ENCODE data around the gene MXRA7.

MXRA7 gene

DNA sequence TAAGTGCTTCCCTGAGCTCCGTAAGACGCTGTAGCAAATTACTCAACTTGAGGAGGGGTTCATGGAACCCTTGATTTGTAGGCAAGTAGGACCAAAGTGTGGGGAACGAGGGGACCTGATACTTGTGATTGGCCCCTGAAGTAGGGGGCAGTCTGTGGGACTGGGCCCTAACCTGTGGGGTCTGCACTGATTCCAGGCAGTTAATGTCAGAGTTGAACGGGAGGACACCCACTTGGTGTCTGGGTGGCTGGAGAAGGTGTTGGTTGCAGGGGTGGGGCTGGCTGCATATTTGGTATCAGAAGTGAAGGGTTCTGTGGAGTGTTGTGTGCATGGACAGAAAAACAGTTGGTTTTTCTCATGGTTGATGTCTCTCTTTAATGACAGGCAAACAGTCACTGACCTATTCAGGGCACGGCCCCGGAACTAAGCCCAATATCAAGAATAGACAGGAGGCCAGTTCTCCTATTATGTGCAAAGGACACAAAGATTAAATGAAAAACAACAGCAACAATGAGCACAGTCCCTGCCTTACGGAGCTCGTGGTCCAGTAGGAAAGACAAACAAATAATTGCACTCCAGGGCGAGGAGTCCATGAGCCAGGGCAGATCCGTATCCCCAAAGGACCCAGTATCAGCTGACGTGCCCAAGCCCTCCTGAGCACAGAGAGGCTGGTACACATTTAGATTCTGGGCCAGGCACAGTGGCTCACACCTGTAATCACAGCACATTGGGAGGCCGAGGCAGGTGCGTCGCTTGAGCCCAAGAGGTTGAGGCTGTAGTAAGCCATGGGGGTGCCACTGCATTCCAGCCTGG lies 19.2 kb downstream of the MXRA7 start:
- H3K27ac ChIP-seq (ENCODE audit: low read depth, low read length): no peak overlapping the region
- H2AFZ ChIP-seq (ENCODE audit: low read length, unreplicated experiment): no peak overlapping the region
- peaks cover 53% of the 10 kb centered on the region for H3K79me2 ChIP-seq (ENCODE audit: control insufficient read depth, insufficient read depth, low read length, unreplicated experiment)
- H3K4me1 ChIP-seq (ENCODE audit: control insufficient read depth, insufficient read depth, low read length, unreplicated experiment): peaks cover 50% of the 10 kb centered on the region
- H3K27me3 ChIP-seq (ENCODE audit: insufficient read depth, low read length): no peaks in the 10 kb centered on the region
- no peak overlapping the region for H3K4me3 ChIP-seq (ENCODE audit: low read depth, low read length)
- H3K36me3 ChIP-seq (ENCODE audit: insufficient read depth, low read length): no peaks in the 10 kb centered on the region

DNA sequence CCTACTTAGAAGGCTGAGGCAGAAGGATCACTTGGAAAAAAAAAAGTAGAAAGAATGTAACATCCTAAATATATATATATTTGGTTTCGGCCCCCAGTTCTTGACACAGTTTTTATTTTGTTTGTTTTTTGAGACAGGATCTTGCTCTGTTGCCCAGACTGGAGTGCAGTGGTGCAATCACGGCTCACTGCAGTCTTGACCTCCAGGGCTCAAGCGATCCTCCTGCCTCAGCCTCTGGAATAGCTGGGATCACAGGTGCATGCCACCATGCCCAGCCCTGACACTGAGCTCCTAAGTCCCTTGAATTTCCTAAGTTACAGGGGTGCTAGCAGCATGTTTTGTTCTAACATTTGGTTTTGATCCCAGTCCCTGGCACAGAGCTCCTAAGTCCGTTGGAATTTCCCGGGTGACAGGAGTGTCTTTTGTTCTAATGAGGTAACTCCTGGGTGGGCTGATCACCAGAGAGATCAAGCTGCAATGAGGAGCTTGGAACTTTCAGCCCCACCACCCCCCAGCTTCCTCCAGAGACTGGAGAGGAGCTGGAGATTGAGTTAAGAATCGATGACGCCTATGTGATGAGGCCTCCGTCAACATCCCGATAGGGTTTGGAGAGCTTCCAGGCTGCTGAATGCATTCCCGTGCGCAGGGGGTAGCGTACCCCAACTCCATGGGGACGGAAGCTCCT lies 20.0 kb downstream of the MXRA7 start:
- no peak overlapping the region for H3K4me3 ChIP-seq (ENCODE audit: low read depth, low read length)
- H3K27ac ChIP-seq (ENCODE audit: low read depth, low read length): no peak overlapping the region
- H2AFZ ChIP-seq (ENCODE audit: low read length, unreplicated experiment): no peak overlapping the region
- no peaks in the 10 kb centered on the region for H3K36me3 ChIP-seq (ENCODE audit: insufficient read depth, low read length)
- peaks cover 47% of the 10 kb centered on the region for H3K4me1 ChIP-seq (ENCODE audit: control insufficient read depth, insufficient read depth, low read length, unreplicated experiment)
- H3K79me2 ChIP-seq (ENCODE audit: control insufficient read depth, insufficient read depth, low read length, unreplicated experiment): peaks cover 45% of the 10 kb centered on the region
- no peaks in the 10 kb centered on the region for H3K27me3 ChIP-seq (ENCODE audit: insufficient read depth, low read length)

DNA sequence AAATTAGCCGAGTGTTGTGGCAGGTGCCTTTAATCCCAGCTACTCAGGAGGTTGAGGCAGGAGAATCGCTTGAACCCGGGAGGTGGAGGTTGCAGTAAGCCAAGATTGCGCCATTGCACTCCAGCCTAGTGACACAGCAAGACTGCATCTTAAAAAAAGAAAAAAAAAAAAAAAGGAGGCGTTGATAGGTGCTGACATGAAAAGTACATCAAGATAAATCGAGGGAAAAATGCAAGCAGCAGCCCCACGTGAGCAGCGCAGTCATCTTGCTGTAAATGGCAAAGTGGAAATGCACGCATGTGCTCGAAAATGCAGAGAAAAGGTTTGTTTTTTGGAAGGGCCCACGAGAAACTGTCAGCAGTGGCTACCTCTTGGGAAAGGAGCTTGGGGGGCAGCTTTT lies 20.9 kb downstream of the MXRA7 start:
- Histone ChIP-seq H3K79me2 (ENCODE audit: control insufficient read depth, insufficient read depth, low read length, unreplicated experiment) (peaks cover 37% of the 10 kb centered on the region), H3K4me1 (ENCODE audit: control insufficient read depth, insufficient read depth, low read length, unreplicated experiment) (peaks cover 42% of the 10 kb centered on the region), H3K4me3 (ENCODE audit: low read depth, low read length) (no peak overlapping the region), H3K36me3 (ENCODE audit: insufficient read depth, low read length) (no peaks in the 10 kb centered on the region), H2AFZ (ENCODE audit: low read length, unreplicated experiment) (no peak overlapping the region), H3K27me3 (ENCODE audit: insufficient read depth, low read length) (no peaks in the 10 kb centered on the region), H3K27ac (ENCODE audit: low read depth, low read length) (peak overlapping the region; percentile 90; the same call in 1 of the 2 replicates)

DNA sequence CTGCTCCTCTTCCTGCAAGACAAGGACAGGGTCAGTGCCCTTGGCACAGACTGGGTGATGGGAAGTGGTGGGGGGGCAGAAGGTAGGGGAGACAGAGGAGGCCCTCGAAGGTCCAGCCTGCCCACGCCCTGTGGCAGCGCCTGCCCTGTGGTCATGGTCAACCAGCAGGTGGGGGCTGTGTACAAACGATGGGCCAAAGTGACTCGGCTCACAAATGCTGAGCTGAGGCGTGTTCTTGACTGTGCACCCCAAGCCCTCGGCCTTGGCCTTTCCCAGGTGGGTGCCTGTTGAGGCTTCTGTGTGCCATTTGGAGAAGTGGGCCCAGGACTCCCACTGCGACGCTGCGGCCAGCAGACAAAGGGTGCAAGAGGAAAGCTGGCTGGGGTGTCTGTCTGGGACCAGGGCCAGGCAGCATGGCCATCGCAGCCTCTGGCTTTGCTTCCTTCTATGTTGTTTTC lies 22.6 kb downstream of the MXRA7 start:
- peak overlapping the region; percentile 90 for H3K27ac ChIP-seq (ENCODE audit: low read depth, low read length)
- H2AFZ ChIP-seq (ENCODE audit: low read length, unreplicated experiment): no peak overlapping the region
- H3K27me3 ChIP-seq (ENCODE audit: insufficient read depth, low read length): no peaks in the 10 kb centered on the region
- H3K4me1 ChIP-seq (ENCODE audit: control insufficient read depth, insufficient read depth, low read length, unreplicated experiment): peaks cover 34% of the 10 kb centered on the region
- peaks cover 29% of the 10 kb centered on the region for H3K79me2 ChIP-seq (ENCODE audit: control insufficient read depth, insufficient read depth, low read length, unreplicated experiment)
- peak overlapping the region; percentile 8; the same call in 1 of the 2 replicates for H3K4me3 ChIP-seq (ENCODE audit: low read depth, low read length)
- H3K36me3 ChIP-seq (ENCODE audit: insufficient read depth, low read length): 0 out of 2 replicates have a peak, but pooled peaks cover 4% of the 10 kb centered on the region

DNA sequence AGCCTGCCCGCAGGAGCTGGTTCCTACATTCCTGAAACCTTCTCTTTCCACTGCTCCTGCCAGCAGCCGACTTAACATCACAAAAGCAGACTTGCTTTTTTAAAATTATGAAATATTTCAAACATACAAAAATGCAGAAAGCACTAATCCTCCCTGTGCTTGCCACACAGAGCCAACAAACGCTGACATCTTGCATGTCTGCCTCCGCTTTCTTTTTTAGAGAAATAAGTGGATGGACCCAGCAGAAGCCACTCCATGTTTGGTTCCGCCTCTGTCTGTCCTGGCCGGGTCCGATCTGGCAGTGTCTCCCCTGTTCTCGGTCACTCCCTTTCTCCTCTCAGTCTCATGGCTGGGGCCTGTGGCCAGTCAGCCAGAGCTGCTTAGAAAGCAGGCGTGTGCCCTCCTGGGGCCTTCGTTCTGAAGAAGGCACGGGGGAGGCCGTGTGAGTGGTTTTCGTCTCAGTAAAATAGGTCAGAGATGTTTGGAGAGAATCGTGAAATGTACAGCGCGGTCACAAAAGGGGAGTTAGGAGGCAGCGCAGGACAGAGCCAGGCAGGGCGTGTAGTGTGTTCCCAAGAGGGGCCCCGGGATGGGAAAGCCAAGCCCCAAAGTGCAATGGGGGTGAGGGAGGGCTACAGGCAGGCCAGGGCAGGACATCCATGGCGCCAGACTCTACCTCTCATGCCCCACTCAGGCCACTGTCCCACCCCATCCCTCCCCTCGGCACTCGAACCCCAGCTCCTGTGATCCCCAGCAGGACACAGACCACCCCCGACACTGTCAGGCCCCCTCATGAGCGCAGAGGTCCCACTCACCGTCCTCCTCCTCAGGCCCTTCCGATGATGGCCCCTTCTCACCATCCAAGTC lies 23.2 kb downstream of the MXRA7 start:
- Histone ChIP-seq H3K36me3 (ENCODE audit: insufficient read depth, low read length) (0 out of 2 replicates have a peak, but pooled peaks cover 4% of the 10 kb centered on the region), H3K4me3 (ENCODE audit: low read depth, low read length) (no peak overlapping the region), H2AFZ (ENCODE audit: low read length, unreplicated experiment) (no peak overlapping the region), H3K27me3 (ENCODE audit: insufficient read depth, low read length) (no peaks in the 10 kb centered on the region), H3K4me1 (ENCODE audit: control insufficient read depth, insufficient read depth, low read length, unreplicated experiment) (peaks cover 35% of the 10 kb centered on the region), H3K79me2 (ENCODE audit: control insufficient read depth, insufficient read depth, low read length, unreplicated experiment) (peaks cover 26% of the 10 kb centered on the region), H3K27ac (ENCODE audit: low read depth, low read length) (peak overlapping the region; percentile 90)

DNA sequence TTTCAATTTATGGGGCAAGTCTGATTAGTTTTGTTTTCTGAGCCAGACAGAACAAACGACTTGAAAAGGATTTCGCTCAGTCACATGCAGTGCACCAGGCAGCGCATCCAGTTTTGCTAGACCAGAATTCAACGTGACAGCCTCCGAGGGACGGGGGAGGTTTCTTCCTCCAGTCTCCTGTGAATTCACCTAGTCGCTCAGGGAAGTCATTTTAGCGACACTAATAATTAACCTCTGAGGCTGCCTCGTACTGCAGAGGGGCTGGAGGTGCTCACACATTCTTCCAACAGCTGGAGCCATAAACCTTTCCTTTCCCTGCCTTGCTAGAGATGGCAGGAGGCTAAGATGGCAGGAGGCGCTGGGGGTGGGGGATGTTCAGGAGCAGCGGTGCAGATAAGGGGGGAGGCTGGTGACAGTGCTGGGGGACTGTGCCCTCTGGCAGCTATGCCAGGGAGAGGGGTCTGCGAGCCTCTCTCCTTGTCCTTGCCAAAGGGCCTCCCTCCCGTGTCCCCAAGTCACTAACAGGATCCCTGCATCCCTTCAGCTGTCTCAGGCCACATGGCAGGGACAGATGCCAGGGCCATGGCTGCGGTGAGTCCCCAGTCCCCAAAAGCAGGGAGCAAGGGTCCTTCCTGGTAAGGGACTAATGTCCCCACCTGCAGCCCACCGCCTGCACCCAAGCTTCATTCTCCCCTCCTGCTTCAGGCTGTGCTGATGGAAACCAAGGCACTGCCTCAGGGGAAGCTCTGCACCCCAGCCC lies 24.0 kb downstream of the MXRA7 start:
- Histone ChIP-seq H2AFZ (ENCODE audit: low read length, unreplicated experiment) (no peak overlapping the region), H3K79me2 (ENCODE audit: control insufficient read depth, insufficient read depth, low read length, unreplicated experiment) (peaks cover 19% of the 10 kb centered on the region), H3K4me1 (ENCODE audit: control insufficient read depth, insufficient read depth, low read length, unreplicated experiment) (peaks cover 43% of the 10 kb centered on the region), H3K36me3 (ENCODE audit: insufficient read depth, low read length) (0 out of 2 replicates have a peak, but pooled peaks cover 4% of the 10 kb centered on the region), H3K4me3 (ENCODE audit: low read depth, low read length) (no peak overlapping the region), H3K27ac (ENCODE audit: low read depth, low read length) (no peak overlapping the region; the same call in 1 of the 2 replicates), H3K27me3 (ENCODE audit: insufficient read depth, low read length) (no peaks in the 10 kb centered on the region)

DNA sequence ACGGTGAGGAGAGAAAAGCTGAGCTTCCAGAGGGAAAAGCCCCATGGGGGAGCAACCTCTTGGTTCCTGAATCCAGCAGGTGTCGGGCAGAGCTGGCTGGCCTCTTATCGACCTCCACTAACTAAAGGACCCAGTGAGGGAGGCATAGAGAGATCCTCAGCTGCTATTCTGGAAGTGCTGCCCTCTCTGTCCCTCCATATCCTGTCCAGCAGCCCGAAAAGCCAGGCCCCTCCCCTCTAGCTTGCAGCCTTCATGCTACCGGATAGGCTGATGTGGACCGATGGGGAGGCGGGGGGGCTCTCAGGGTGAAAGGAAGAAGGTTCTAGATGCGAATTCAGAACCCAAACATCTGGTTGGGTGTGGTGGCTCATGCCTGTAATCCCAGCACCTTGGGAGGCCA lies 24.9 kb downstream of the MXRA7 start:
- H3K4me1 ChIP-seq (ENCODE audit: control insufficient read depth, insufficient read depth, low read length, unreplicated experiment): peaks cover 47% of the 10 kb centered on the region
- peaks cover 11% of the 10 kb centered on the region for H3K79me2 ChIP-seq (ENCODE audit: control insufficient read depth, insufficient read depth, low read length, unreplicated experiment)
- H3K36me3 ChIP-seq (ENCODE audit: insufficient read depth, low read length): 0 out of 2 replicates have a peak, but pooled peaks cover 4% of the 10 kb centered on the region
- no peak overlapping the region for H3K4me3 ChIP-seq (ENCODE audit: low read depth, low read length)
- no peak overlapping the region for H3K27ac ChIP-seq (ENCODE audit: low read depth, low read length)
- H3K27me3 ChIP-seq (ENCODE audit: insufficient read depth, low read length): no peaks in the 10 kb centered on the region
- H2AFZ ChIP-seq (ENCODE audit: low read length, unreplicated experiment): no peak overlapping the region

DNA sequence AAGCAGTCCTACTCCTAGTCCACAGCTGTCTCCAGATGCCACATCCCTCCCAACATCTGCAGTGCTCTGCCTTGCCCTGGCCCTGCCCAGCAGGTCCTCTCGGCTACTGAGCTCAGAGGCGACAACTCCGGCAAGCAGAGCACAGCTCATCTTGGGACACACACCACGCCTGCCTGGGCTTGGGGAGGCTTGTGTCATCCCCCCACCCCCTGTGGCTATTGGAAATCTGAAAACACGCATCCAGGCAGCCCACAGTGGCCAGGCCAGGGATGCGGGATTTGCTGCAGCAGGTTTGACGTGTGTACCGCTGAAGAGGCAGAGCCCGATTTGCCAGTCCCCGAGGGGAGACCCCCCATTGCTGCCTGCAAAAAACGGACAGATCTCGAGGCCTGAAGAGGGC lies 25.4 kb downstream of the MXRA7 start:
- H3K36me3 ChIP-seq (ENCODE audit: insufficient read depth, low read length): 0 out of 2 replicates have a peak, but pooled peaks cover 4% of the 10 kb centered on the region
- peaks cover 47% of the 10 kb centered on the region for H3K4me1 ChIP-seq (ENCODE audit: control insufficient read depth, insufficient read depth, low read length, unreplicated experiment)
- no peaks in the 10 kb centered on the region for H3K27me3 ChIP-seq (ENCODE audit: insufficient read depth, low read length)
- H3K4me3 ChIP-seq (ENCODE audit: low read depth, low read length): no peak overlapping the region
- H3K27ac ChIP-seq (ENCODE audit: low read depth, low read length): no peak overlapping the region
- no peak overlapping the region for H2AFZ ChIP-seq (ENCODE audit: low read length, unreplicated experiment)
- H3K79me2 ChIP-seq (ENCODE audit: control insufficient read depth, insufficient read depth, low read length, unreplicated experiment): peaks cover 6% of the 10 kb centered on the region

DNA sequence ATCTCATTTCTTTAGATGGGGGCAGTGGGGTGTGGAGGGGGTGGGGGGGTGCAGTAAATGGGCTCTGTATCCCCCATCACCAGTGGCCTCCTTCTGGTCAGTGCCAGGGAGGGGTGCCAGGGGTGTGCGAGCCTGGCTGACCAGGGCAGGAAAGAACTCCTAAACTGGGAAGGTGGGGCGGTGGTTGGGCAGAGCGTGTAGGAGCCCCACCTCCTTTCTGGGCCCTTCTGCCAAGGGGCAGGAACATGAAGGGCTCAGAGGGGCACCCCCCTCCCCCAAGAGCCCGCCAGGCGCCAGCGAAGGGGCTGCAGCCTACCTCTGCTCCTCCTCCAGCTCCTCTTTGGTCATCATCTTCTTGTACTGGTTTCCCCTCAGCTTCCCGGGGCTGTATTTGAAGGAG lies 26.0 kb downstream of the MXRA7 start:
- H3K4me3 ChIP-seq (ENCODE audit: low read depth, low read length): no peak overlapping the region
- peaks cover 44% of the 10 kb centered on the region for H3K4me1 ChIP-seq (ENCODE audit: control insufficient read depth, insufficient read depth, low read length, unreplicated experiment)
- H2AFZ ChIP-seq (ENCODE audit: low read length, unreplicated experiment): no peak overlapping the region
- H3K36me3 ChIP-seq (ENCODE audit: insufficient read depth, low read length): 0 out of 2 replicates have a peak, but pooled peaks cover 4% of the 10 kb centered on the region
- no peaks in the 10 kb centered on the region for H3K27me3 ChIP-seq (ENCODE audit: insufficient read depth, low read length)
- H3K79me2 ChIP-seq (ENCODE audit: control insufficient read depth, insufficient read depth, low read length, unreplicated experiment): peaks cover 3% of the 10 kb centered on the region
- H3K27ac ChIP-seq (ENCODE audit: low read depth, low read length): no peak overlapping the region
